NAMALWA (cell line): Measurements from ENCODE around the gene CD207.
"Not testable (repeated sequence)": the region's sequence is repeated elsewhere in the genome, so short reads cannot be mapped to it uniquely, and the experiment has no call there.

Experiments used
- DNase-seq: peaks from one replicate; pipeline ENCODE4 v3.0.0-alpha.2; 2015; ENCODE audit warnings: low spot score

CD207 gene

GRCh38 chr2:70828914-70829824 is 6.4 kb downstream of the CD207 start:
- DNase-seq, result no peak

GRCh38 chr2:70828115-70828514 is 7.5 kb downstream of the CD207 start:
- DNase-seq, result no peak

GRCh38 chr2:70827388-70827787 is 8.2 kb downstream of the CD207 start:
- DNase-seq, result no peak

GRCh38 chr2:70826696-70827350 is 8.8 kb downstream of the CD207 start:
- no peak for DNase-seq

- no peak for DNase-seq
Observed at GRCh38 chr2:70823249-70823648, 12.4 kb downstream of the CD207 start.

GRCh38 chr2:70822843-70823242 is 12.8 kb downstream of the CD207 start:
- no peak for DNase-seq

- DNase-seq, result no peak
Observed at GRCh38 chr2:70820499-70820898, 15.1 kb downstream of the CD207 start, which contains the start of gene CLEC4F. CLEC4F (minus strand) TSS chr2:70820599; CDS start chr2:70820523, 76 bp downstream.

GRCh38 chr2:70817284-70817954 is 18.2 kb downstream of the CD207 start:
- no peak for DNase-seq

GRCh38 chr2:70816726-70817125 is 18.9 kb downstream of the CD207 start:
- DNase-seq, result no peak

GRCh38 chr2:70808983-70809958 is 26.3 kb downstream of the CD207 start:
- no peak for DNase-seq

- DNase-seq, result no peak
Observed at GRCh38 chr2:70807828-70808118, 27.8 kb downstream of the CD207 start.

- no peak for DNase-seq
Observed at GRCh38 chr2:70807102-70807827, 28.4 kb downstream of the CD207 start.

- DNase-seq, result no peak
Observed at GRCh38 chr2:70806620-70807019, 29.0 kb downstream of the CD207 start.

- no peak for DNase-seq
Observed at GRCh38 chr2:70806013-70806412, 29.6 kb downstream of the CD207 start.

- no peak for DNase-seq
Observed at GRCh38 chr2:70801607-70802263, 33.9 kb downstream of the CD207 start.

GRCh38 chr2:70799706-70800105 is 35.9 kb downstream of the CD207 start:
- no peak for DNase-seq

GRCh38 chr2:70797996-70798395 is 37.6 kb downstream of the CD207 start:
- DNase-seq, result not testable (repeated sequence)

GRCh38 chr2:70797506-70797905 is 38.1 kb downstream of the CD207 start:
- DNase-seq, result no peak

GRCh38 chr2:70796262-70796661 is 39.4 kb downstream of the CD207 start:
- DNase-seq, result no peak

GRCh38 chr2:70795164-70795995 is 40.2 kb downstream of the CD207 start:
- DNase-seq, result no peak
